MM.1S (cell line): ENCODE results near the gene ASF1A.

Source experiments
- CTCF ChIP-seq: fragments of 300-600 bp; sonication (generic); IDR thresholded peaks from 2 replicates; pipeline ENCODE4 v1.5.1; 2016; ENCODE audit warnings: antibody characterized with exemption, low read length, mixed read lengths
- EZH2 ChIP-seq: fragments of 300-600 bp; sonication (generic); optimal IDR thresholded peaks from 2 replicates; pipeline ENCODE3; 2017; ENCODE audit warnings: low read depth, mild to moderate bottlenecking, antibody characterized with exemption, low read length, mixed read lengths
- EZH2phosphoT487 ChIP-seq: fragments of 300-600 bp; sonication (generic); IDR thresholded peaks from 2 replicates; pipeline ENCODE4 v1.6.1; 2018; ENCODE audit warnings: antibody characterized with exemption, low read length

- no peak for TF ChIP-seq CTCF
- TF ChIP-seq EZH2 = no peak
- TF ChIP-seq EZH2phosphoT487 = no peak
Measured at GRCh38 chr6:118935978-118936703, 42.2 kb downstream of the ASF1A start.
